Type B pancreatic cell (in vitro differentiated cells): ENCODE measurements around the gene TAMM41. TPM values are rescaled to one million over a fixed set of nuclear protein-coding genes. Genes with fewer than 3 reads are reported as not detected.
A peak's percentile ranks its signal among the peaks of the same experiment; 100 is the strongest.
"Not testable (repeated sequence)": the region's sequence is repeated elsewhere in the genome, so short reads cannot be mapped to it uniquely, and the experiment has no call there.

ENCODE experiments used
- DNase-seq: peaks from one replicate; pipeline ENCODE4 v3.0.0; 2021; ENCODE audit warnings: mixed read lengths; ENCODE audit not compliant: unreplicated experiment; ENCODE audit errors: extremely low spot score
- H3K27ac Mint-ChIP-seq: 2 replicates; pipeline ENCODE4 v1.8.0; 2021; ENCODE audit warnings: mild to moderate bottlenecking, mixed read lengths
- H3K27me3 Mint-ChIP-seq: 2 replicates; pipeline ENCODE4 v1.8.0; 2021; ENCODE audit warnings: mixed read lengths
- H3K36me3 Mint-ChIP-seq: 2 replicates; pipeline ENCODE4 v1.8.0; 2021; ENCODE audit warnings: mixed read lengths
- H3K4me1 Mint-ChIP-seq: one replicate; pipeline ENCODE4 v1.8.0; 2021; ENCODE audit warnings: mixed read lengths; ENCODE audit not compliant: unreplicated experiment
- H3K4me3 Mint-ChIP-seq: 2 replicates; pipeline ENCODE4 v1.8.0; 2021; ENCODE audit warnings: mild to moderate bottlenecking, mixed read lengths
- H3K9me3 Mint-ChIP-seq: 2 replicates; pipeline ENCODE4 v1.8.0; 2021; ENCODE audit warnings: mixed read lengths
- total RNA-seq: library from RNA; stranded (reverse); gene quantifications from 2 replicates; pipeline ENCODE4 v1.2.1, GENCODE V29; 2021; ENCODE audit warnings: low replicate concordance
- TF ChIP-seq, protein P1 (sequence below): fragments of 200-600 bp; sonication (generic); conservative IDR thresholded peaks from 2 replicates; pipeline ENCODE4 v1.5.0; 2021; ENCODE audit warnings: antibody characterized with exemption, mild to moderate bottlenecking

Gene TAMM41
- total RNA-seq, 1 donor from 2014 or later, result 25.4 TPM

DNA sequence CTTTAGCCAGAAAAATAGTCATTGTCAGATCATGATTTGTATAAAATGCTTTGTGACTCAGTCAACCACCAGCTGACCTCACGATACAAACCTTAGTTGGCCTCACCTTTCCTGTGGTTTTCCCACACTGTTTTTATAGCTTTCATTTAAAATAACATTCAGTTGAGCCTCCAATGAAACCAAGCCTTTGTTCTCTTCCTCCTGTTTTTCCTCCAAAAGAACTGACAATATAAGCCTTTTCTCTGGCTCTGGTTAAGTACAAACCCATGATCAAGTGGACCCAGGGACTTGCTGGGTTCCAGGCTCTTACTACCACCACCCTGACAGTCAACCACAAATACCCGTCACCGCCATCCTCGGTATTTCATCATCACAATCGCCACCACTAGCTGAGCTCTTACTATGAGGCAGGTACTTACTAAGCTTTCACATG is 81.7 kb downstream of the TAMM41 start:
- H3K27me3 Mint-ChIP-seq, result no peaks in the 10 kb centered on the region
- TF ChIP-seq, protein P1, sequence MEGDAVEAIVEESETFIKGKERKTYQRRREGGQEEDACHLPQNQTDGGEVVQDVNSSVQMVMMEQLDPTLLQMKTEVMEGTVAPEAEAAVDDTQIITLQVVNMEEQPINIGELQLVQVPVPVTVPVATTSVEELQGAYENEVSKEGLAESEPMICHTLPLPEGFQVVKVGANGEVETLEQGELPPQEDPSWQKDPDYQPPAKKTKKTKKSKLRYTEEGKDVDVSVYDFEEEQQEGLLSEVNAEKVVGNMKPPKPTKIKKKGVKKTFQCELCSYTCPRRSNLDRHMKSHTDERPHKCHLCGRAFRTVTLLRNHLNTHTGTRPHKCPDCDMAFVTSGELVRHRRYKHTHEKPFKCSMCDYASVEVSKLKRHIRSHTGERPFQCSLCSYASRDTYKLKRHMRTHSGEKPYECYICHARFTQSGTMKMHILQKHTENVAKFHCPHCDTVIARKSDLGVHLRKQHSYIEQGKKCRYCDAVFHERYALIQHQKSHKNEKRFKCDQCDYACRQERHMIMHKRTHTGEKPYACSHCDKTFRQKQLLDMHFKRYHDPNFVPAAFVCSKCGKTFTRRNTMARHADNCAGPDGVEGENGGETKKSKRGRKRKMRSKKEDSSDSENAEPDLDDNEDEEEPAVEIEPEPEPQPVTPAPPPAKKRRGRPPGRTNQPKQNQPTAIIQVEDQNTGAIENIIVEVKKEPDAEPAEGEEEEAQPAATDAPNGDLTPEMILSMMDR, result no peak
- no peak overlapping the region for H3K4me3 Mint-ChIP-seq
- DNase-seq, result no peak
- peaks cover 15% of the 10 kb centered on the region for H3K4me1 Mint-ChIP-seq
- peaks cover 4% of the 10 kb centered on the region for H3K9me3 Mint-ChIP-seq
- peak overlapping the region; percentile 6 for H3K27ac Mint-ChIP-seq
- no peaks in the 10 kb centered on the region for H3K36me3 Mint-ChIP-seq

- H3K4me1 Mint-ChIP-seq, result peaks cover 14% of the 10 kb centered on the region
- no peak for DNase-seq
Observed at GRCh38 chr3:11759996-11760395, 86.7 kb downstream of the TAMM41 start.

GRCh38 chr3:11757929-11758328 is 88.8 kb downstream of the TAMM41 start:
- DNase-seq, result no peak
- TF ChIP-seq, protein P1, result no peak
- Mint-ChIP-seq H3K4me1 (peaks cover 13% of the 10 kb centered on the region), H3K27me3 (no peaks in the 10 kb centered on the region), H3K9me3 (peaks cover 4% of the 10 kb centered on the region), H3K4me3 (no peak overlapping the region), H3K27ac (no peak overlapping the region), H3K36me3 (no peaks in the 10 kb centered on the region)

More at GRCh38 chr3:11759996-11760395, 86.7 kb downstream of the TAMM41 start:
- Mint-ChIP-seq H3K27me3 (no peaks in the 10 kb centered on the region), H3K9me3 (peaks cover 4% of the 10 kb centered on the region), H3K4me3 (no peak overlapping the region), H3K36me3 (no peaks in the 10 kb centered on the region), H3K27ac (no peak overlapping the region)
- TF ChIP-seq, protein P1, result no peak

GRCh38 chr3:11757441-11757875 is 89.2 kb downstream of the TAMM41 start:
- no peak for DNase-seq
- Mint-ChIP-seq H3K9me3 (peaks cover 4% of the 10 kb centered on the region), H3K27ac (no peak overlapping the region), H3K27me3 (no peaks in the 10 kb centered on the region), H3K4me3 (no peak overlapping the region), H3K4me1 (peaks cover 13% of the 10 kb centered on the region), H3K36me3 (no peaks in the 10 kb centered on the region)
- TF ChIP-seq, protein P1, result no peak

DNA sequence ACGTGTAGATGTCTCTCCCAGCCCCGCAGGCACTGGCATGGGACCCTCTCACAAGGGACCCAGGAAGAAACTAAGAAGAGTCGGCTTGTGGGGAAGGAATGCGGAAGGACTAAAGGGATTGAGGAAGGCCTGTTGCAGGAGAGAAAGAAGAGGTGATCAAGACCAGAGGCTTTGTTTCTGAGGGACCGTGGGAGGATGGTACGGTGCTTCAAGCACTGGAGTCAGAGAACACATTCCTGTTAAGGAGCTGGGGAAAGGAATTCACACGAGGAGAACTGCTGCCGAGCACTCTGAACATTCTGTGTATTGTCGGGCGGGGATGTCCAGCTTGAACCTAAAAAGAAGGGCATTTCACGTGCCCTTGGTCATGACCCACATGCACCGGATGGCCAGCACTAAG is 91.4 kb downstream of the TAMM41 start:
- no peaks in the 10 kb centered on the region for H3K36me3 Mint-ChIP-seq
- H3K4me1 Mint-ChIP-seq, result peaks cover 13% of the 10 kb centered on the region
- DNase-seq, result no peak
- no peak overlapping the region for H3K27ac Mint-ChIP-seq
- TF ChIP-seq, protein P1, result no peak
- H3K27me3 Mint-ChIP-seq, result no peaks in the 10 kb centered on the region
- H3K4me3 Mint-ChIP-seq, result no peak overlapping the region
- no peaks in the 10 kb centered on the region for H3K9me3 Mint-ChIP-seq

- H3K27me3 Mint-ChIP-seq, H3K4me3 Mint-ChIP-seq, DNase-seq, H3K36me3 Mint-ChIP-seq, H3K9me3 Mint-ChIP-seq, H3K27ac Mint-ChIP-seq, H3K4me1 Mint-ChIP-seq: not testable (repeated sequence)
Observed at GRCh38 chr3:11752254-11752653, 94.4 kb downstream of the TAMM41 start.

DNA sequence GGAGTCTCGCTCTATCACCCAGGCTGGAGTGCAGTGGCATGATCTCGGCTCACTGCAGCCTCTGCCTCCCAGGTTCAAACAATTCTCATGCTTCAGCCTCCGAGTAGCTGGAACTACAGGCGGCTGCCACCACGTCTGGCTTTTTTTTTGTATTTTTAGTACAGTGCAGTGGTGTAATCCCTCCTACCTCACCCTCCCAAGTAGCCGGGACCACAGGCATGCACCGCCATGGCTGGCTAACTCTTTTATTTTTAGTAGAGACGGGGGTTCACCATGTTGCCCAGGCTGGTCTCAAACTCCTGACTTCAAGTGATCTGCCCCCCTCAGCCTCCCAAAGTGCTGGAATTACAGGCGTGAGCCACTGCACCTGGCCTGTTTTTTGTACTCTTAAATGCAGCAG is 98.4 kb downstream of the TAMM41 start:
- H3K4me1 Mint-ChIP-seq, H3K36me3 Mint-ChIP-seq, H3K27me3 Mint-ChIP-seq, H3K27ac Mint-ChIP-seq, H3K4me3 Mint-ChIP-seq, DNase-seq, H3K9me3 Mint-ChIP-seq: not testable (repeated sequence)
